ENCODE measurements around the gene GAS2L1. TPM values are rescaled to one million over a fixed set of nuclear protein-coding genes. Genes with fewer than 3 reads are reported as not detected.

The GAS2L1 gene
- total and polyA plus RNA-seq, 2 donors (not counting 1 experiment from before 2014, with no cell fraction given), result 0.25 TPM; not detected in 1

GRCh38 chr22:29319072-29319471, 12.6 kb downstream of the GAS2L1 start:
- H3K4me1 Mint-ChIP-seq, result peaks cover 10% of the 10 kb centered on the region
- intact Hi-C loops (cut with micrococcal nuclease), result no loop called here
- no peaks in the 10 kb centered on the region for H3K9me3 Mint-ChIP-seq (ENCODE audit: insufficient read depth)
- Histone ChIP-seq H3K9me3 (ENCODE audit: control extremely low read depth in 1 of 3, control insufficient read depth in 2 of 3, insufficient read depth in 1 of 3, low read length in 2 of 3) (peaks cover 0 to 8% (median 0%) of the 10 kb centered on the region in 3 donors), H3K79me2 (ENCODE audit: control insufficient read depth, insufficient read depth, low read length) (no peaks in the 10 kb centered on the region), H3K27ac (ENCODE audit: low read length in 2 of 2) (no peak overlapping the region), H3K4me2 (replicated peaks; ENCODE audit: low read depth, low read length, poor library complexity, severe bottlenecking) (no peak overlapping the region), H3K4me3 (ENCODE audit: control extremely low read depth in 1 of 5, extremely low read depth in 1 of 5, insufficient read depth in 1 of 5, low read depth in 2 of 5, low read length in 4 of 5) (no peak overlapping the region), H3K36me3 (replicated peaks in 1 of 2; ENCODE audit: control extremely low read depth in 1 of 2, control insufficient read depth in 1 of 2, extremely low read depth in 1 of 2, insufficient read depth in 2 of 2, low read length in 1 of 2) (no peaks in the 10 kb centered on the region), H2AFZ (ENCODE audit: insufficient read depth, low read depth, low read length, poor library complexity, severe bottlenecking) (no peak overlapping the region), H3K9ac (ENCODE audit: low read length) (no peak overlapping the region), H4K20me1 (ENCODE audit: control insufficient read depth, insufficient read depth, low read length, poor library complexity, severe bottlenecking) (peaks cover 3% of the 10 kb centered on the region), H3K4me1 (ENCODE audit: control insufficient read depth in 2 of 2, insufficient read depth in 2 of 2, low read length in 2 of 2) (peaks cover 13 to 15% of the 10 kb centered on the region in 2 donors), H3K27me3 (replicated peaks in 1 of 4; ENCODE audit: control extremely low read depth in 1 of 4, control insufficient read depth in 3 of 4, insufficient read depth in 4 of 4, low read length in 3 of 4) (peaks cover 0 to 22% (median 11%) of the 10 kb centered on the region in 4 experiments)
- no peak for TF ChIP-seq EZH2 (IDR thresholded peaks at IDR 0.05; ENCODE audit: borderline replicate concordance, insufficient read depth, low read depth, low read length, poor library complexity, severe bottlenecking)
- TF ChIP-seq, protein P1, sequence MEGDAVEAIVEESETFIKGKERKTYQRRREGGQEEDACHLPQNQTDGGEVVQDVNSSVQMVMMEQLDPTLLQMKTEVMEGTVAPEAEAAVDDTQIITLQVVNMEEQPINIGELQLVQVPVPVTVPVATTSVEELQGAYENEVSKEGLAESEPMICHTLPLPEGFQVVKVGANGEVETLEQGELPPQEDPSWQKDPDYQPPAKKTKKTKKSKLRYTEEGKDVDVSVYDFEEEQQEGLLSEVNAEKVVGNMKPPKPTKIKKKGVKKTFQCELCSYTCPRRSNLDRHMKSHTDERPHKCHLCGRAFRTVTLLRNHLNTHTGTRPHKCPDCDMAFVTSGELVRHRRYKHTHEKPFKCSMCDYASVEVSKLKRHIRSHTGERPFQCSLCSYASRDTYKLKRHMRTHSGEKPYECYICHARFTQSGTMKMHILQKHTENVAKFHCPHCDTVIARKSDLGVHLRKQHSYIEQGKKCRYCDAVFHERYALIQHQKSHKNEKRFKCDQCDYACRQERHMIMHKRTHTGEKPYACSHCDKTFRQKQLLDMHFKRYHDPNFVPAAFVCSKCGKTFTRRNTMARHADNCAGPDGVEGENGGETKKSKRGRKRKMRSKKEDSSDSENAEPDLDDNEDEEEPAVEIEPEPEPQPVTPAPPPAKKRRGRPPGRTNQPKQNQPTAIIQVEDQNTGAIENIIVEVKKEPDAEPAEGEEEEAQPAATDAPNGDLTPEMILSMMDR (IDR thresholded peaks at IDR 0.05), result no peak
- ATAC-seq (ENCODE audit: low read depth), result no peak
- WGBS (ENCODE audit: insufficient coverage), result 80% methylated on average over 1 of the region's 2 CpGs
- no peak overlapping the region for H3K27ac Mint-ChIP-seq
- ChIA-PET CTCF (no interaction called here), POLR2A (no interaction called here)
- peaks cover 19% of the 10 kb centered on the region for H3K27me3 Mint-ChIP-seq
- H3K4me3 Mint-ChIP-seq, result no peak overlapping the region
- no peak for DNase-seq

DNA sequence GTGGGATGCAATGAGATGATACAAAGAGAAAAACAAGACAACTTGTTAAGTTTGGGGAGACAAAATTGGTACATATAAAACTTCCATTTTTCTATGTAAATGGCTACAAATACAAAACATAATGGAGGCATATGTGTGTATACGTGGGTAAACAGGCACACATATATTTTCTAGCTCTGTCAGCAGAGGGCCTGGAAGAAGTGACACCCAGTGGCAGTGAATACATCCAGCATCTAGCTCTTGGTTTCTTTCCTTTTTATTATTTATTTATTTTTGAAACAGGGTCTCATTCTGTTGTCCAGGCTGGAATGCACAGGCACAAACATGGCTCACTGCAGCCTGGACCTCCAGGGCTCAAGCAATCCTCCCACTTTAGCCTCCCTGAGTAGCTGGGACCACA, 14.1 kb downstream of the GAS2L1 start:
- Histone ChIP-seq H3K9ac (ENCODE audit: low read length) (no peak overlapping the region), H3K4me1 (ENCODE audit: control insufficient read depth in 2 of 2, insufficient read depth in 2 of 2, low read length in 2 of 2) (peaks cover 4 to 5% of the 10 kb centered on the region in 2 donors), H3K27ac (ENCODE audit: low read length in 2 of 2) (no peak overlapping the region), H3K27me3 (replicated peaks in 1 of 4; ENCODE audit: control extremely low read depth in 1 of 4, control insufficient read depth in 3 of 4, insufficient read depth in 4 of 4, low read length in 3 of 4) (peaks cover 0 to 13% (median 4%) of the 10 kb centered on the region in 4 experiments), H3K79me2 (ENCODE audit: control insufficient read depth, insufficient read depth, low read length) (no peaks in the 10 kb centered on the region), H3K9me3 (ENCODE audit: control extremely low read depth in 1 of 3, control insufficient read depth in 2 of 3, insufficient read depth in 1 of 3, low read length in 2 of 3) (peaks cover 0 to 3% (median 0%) of the 10 kb centered on the region in 3 donors), H3K4me2 (replicated peaks; ENCODE audit: low read depth, low read length, poor library complexity, severe bottlenecking) (no peak overlapping the region), H4K20me1 (ENCODE audit: control insufficient read depth, insufficient read depth, low read length, poor library complexity, severe bottlenecking) (no peaks in the 10 kb centered on the region), H3K36me3 (replicated peaks in 1 of 2; ENCODE audit: control extremely low read depth in 1 of 2, control insufficient read depth in 1 of 2, extremely low read depth in 1 of 2, insufficient read depth in 2 of 2, low read length in 1 of 2) (no peaks in the 10 kb centered on the region), H2AFZ (ENCODE audit: insufficient read depth, low read depth, low read length, poor library complexity, severe bottlenecking) (no peak overlapping the region), H3K4me3 (ENCODE audit: control extremely low read depth in 1 of 5, extremely low read depth in 1 of 5, insufficient read depth in 1 of 5, low read depth in 2 of 5, low read length in 4 of 5) (no peak overlapping the region)
- peaks cover 12% of the 10 kb centered on the region for H3K27me3 Mint-ChIP-seq
- TF ChIP-seq, protein P1 (IDR thresholded peaks at IDR 0.05), result no peak
- no peak for TF ChIP-seq EZH2 (IDR thresholded peaks at IDR 0.05; ENCODE audit: borderline replicate concordance, insufficient read depth, low read depth, low read length, poor library complexity, severe bottlenecking)
- WGBS (ENCODE audit: insufficient coverage), result no CpG with 5 or more reads among the region's 1 CpG
- intact Hi-C loops (cut with micrococcal nuclease), result no loop called here
- H3K4me3 Mint-ChIP-seq, result no peak overlapping the region
- ATAC-seq (ENCODE audit: low read depth), result no peak
- H3K9me3 Mint-ChIP-seq (ENCODE audit: insufficient read depth), result no peaks in the 10 kb centered on the region
- no peak for DNase-seq
- peaks cover 2% of the 10 kb centered on the region for H3K4me1 Mint-ChIP-seq
- POLR2A ChIA-PET, result interaction anchor here (0.6 kb wide), 1 partner anchor 233 kb away, joined by 6 read pairs; the partner anchor contains the start of gene THOC5
- no peak overlapping the region for H3K27ac Mint-ChIP-seq
- CTCF ChIA-PET, result interaction anchor here (0.7 kb wide), 1 partner anchor 65 kb away, joined by 3 read pairs; no protein-coding TSS in a partner anchor

Data from B cell (primary cell).